ENCODE data around the gene MYT1. TPM values are rescaled to one million over a fixed set of nuclear protein-coding genes. Genes with fewer than 3 reads are reported as not detected.
A peak's percentile ranks its signal among the peaks of the same experiment; 100 is the strongest.

Gene MYT1
- total RNA-seq, 1 donor from 2014 or later, result not detected

DNA sequence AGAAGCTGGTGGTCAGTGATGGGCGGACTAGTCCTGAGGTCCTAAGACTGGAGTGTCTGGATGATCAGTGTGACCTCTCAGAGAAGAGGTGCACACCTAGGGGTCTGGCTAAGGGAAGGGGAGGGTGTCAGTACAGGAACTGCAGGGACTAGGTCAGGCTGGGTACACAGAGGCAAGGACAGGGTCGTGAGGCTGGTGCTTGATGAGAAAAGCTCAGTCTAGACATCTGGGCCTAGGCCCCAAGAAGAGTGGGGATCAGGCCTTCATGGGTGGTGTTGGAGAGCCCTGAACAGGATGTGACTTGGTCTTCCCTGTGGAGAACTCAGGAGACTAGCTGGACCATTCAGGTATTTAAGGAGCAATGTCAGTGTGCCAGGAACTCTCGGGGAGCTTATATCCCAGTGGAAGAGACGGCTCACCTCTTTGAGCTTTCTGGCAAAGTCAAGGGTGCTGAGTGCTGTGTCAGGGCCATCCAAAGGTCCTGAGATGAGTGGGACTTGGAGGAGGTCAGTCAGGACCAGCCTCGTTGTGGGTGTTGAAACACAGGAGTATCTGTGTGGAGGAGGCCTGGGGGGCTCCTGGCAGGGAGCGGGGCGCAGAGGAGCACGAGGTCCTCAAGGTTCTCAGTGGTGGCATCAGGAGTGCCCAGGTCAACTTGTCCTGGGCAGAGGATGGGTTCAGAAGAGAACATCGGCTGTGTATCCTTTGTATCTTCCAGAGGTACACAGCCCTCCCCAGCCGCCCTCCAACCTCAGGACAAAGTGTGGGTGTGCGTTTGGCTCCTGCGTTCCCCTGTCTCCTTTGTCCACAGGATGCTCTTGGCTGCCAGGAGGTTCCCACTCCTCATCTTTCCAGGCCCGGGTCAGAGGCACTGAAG is 13.3 kb upstream of the MYT1 start:
- no peaks in the 10 kb centered on the region for H3K4me1 ChIP-seq
- H3K36me3 ChIP-seq, result no peaks in the 10 kb centered on the region
- no peak for DNase-seq (ENCODE audit: extremely low spot score in 2 of 2)
- intact Hi-C loops (cut with DNase I), result no loop called here
- H3K9me3 ChIP-seq, result no peaks in the 10 kb centered on the region
- H3K27ac ChIP-seq, result no peak overlapping the region
- no peaks in the 10 kb centered on the region for H3K27me3 ChIP-seq
- no peak overlapping the region for H3K4me3 ChIP-seq
- TF ChIP-seq POLR2AphosphoS5 (IDR thresholded peaks at IDR 0.05; ENCODE audit: insufficient read depth in 1 of 2, low read depth in 1 of 2), result no peak
- TF ChIP-seq POLR2A (IDR thresholded peaks at IDR 0.05), result no peak
- TF ChIP-seq, protein P1, sequence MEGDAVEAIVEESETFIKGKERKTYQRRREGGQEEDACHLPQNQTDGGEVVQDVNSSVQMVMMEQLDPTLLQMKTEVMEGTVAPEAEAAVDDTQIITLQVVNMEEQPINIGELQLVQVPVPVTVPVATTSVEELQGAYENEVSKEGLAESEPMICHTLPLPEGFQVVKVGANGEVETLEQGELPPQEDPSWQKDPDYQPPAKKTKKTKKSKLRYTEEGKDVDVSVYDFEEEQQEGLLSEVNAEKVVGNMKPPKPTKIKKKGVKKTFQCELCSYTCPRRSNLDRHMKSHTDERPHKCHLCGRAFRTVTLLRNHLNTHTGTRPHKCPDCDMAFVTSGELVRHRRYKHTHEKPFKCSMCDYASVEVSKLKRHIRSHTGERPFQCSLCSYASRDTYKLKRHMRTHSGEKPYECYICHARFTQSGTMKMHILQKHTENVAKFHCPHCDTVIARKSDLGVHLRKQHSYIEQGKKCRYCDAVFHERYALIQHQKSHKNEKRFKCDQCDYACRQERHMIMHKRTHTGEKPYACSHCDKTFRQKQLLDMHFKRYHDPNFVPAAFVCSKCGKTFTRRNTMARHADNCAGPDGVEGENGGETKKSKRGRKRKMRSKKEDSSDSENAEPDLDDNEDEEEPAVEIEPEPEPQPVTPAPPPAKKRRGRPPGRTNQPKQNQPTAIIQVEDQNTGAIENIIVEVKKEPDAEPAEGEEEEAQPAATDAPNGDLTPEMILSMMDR (IDR thresholded peaks at IDR 0.05), result no peak

DNA sequence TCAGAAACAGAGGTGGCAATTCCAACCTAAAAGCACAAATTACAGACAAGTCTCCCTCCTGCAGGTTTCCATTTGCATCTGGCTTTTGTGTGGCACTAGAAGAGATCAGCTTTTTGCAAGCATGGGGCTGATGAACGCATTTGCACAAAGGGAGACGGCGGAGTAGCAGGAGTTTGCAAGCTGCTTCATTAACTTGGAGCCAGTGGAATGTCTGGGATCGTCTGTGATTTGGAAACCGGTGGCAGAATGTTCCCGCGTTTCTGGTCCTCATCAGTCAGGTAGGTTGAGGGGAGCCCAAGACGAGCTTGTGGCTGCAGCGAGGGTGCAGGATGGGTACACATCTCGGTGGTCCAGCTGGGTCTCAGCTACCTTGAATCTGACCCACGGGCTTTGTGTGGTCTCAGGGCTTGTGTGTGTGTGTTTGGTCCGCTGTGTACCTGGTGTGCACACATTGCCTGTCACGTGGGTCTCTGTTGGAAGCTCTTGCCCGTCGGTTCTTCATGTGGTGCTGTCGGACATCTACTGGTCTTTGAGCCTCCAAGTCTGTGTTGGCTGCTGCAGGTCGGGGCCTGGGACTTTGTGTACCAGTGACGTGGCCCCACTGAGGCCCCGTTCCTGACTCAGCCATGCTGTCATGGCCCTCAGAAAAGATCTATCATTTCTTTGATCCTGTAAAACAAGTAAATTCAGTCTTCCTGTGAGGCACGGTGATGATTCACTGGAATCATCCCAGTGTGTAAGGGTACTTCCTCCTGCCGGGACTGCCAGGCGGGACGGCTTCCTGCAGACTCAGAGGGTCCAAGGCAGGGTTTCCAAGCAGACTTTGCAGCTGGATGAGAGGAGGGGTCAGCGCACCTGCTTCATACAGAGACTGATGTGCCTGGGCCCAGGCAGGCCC is 12.4 kb upstream of the MYT1 start:
- Histone ChIP-seq H3K4me3 (no peak overlapping the region), H3K9me3 (no peaks in the 10 kb centered on the region), H3K4me1 (no peaks in the 10 kb centered on the region), H3K27me3 (no peaks in the 10 kb centered on the region), H3K36me3 (no peaks in the 10 kb centered on the region), H3K27ac (no peak overlapping the region)
- no peak for TF ChIP-seq POLR2A (IDR thresholded peaks at IDR 0.05)
- peak in 1 of 2 donors; percentile 16 for TF ChIP-seq POLR2AphosphoS5 (IDR thresholded peaks at IDR 0.05; ENCODE audit: insufficient read depth in 1 of 2, low read depth in 1 of 2)
- intact Hi-C loops (cut with DNase I), result no loop called here
- no peak for DNase-seq (ENCODE audit: extremely low spot score in 2 of 2)

DNA sequence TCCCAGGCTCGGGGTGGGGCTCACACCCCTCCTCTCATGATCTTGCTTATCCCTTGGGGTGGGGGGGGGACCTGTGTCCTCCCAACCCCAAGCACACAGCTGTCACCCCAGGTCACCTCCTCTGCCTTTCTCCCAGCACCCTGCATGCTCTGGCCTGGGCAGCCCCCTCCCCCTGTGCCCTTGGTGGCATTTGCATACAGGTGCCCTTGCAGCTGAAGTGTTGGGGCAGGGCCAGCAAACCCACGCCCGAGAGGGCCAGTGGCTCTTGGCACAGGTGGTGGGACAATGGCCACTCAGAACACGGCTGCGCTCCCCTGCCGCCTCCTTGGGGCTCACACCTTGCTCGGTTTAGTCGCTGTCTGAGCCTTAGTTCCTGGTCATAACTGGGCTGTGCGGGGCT is 11.3 kb upstream of the MYT1 start:
- TF ChIP-seq POLR2AphosphoS5 (IDR thresholded peaks at IDR 0.05; ENCODE audit: insufficient read depth in 1 of 2, low read depth in 1 of 2) (no peak), POLR2A (IDR thresholded peaks at IDR 0.05) (no peak)
- TF ChIP-seq, protein P1 (IDR thresholded peaks at IDR 0.05), result no peak
- Histone ChIP-seq H3K27ac (no peak overlapping the region), H3K27me3 (no peaks in the 10 kb centered on the region), H3K4me3 (no peak overlapping the region), H3K4me1 (no peaks in the 10 kb centered on the region), H3K36me3 (no peaks in the 10 kb centered on the region), H3K9me3 (no peaks in the 10 kb centered on the region)
- intact Hi-C loops (cut with DNase I), result no loop called here
- DNase-seq (ENCODE audit: extremely low spot score in 2 of 2), result no peak

DNA sequence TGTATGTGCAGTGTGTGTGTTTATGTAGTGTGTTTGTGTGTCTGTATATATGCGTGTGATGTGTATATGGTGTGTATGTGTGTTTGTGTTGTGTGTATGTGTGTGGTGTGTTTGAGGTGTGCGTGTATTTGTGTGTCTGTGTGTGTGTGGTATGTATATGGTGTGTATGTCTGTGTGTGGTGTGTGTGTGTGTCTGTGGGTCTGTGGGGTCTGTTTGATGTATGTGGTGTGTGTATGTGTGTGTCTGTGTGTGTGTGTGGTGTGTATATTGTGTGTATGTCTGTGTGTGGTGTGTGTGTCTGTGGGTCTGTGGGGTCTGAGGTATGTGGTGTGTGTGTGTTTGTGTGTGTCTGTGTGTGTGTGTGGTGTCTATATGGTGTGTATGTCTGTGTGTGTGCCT is 10.8 kb upstream of the MYT1 start:
- Histone ChIP-seq H3K27me3 (no peaks in the 10 kb centered on the region), H3K4me3 (no peak overlapping the region), H3K4me1 (no peaks in the 10 kb centered on the region), H3K27ac (no peak overlapping the region), H3K9me3 (no peaks in the 10 kb centered on the region), H3K36me3 (no peaks in the 10 kb centered on the region)
- DNase-seq (ENCODE audit: extremely low spot score in 2 of 2), result no peak
- intact Hi-C loops (cut with DNase I), result no loop called here
- TF ChIP-seq, protein P1 (IDR thresholded peaks at IDR 0.05), result no peak
- TF ChIP-seq POLR2A (IDR thresholded peaks at IDR 0.05) (no peak), POLR2AphosphoS5 (IDR thresholded peaks at IDR 0.05; ENCODE audit: insufficient read depth in 1 of 2, low read depth in 1 of 2) (no peak)

DNA sequence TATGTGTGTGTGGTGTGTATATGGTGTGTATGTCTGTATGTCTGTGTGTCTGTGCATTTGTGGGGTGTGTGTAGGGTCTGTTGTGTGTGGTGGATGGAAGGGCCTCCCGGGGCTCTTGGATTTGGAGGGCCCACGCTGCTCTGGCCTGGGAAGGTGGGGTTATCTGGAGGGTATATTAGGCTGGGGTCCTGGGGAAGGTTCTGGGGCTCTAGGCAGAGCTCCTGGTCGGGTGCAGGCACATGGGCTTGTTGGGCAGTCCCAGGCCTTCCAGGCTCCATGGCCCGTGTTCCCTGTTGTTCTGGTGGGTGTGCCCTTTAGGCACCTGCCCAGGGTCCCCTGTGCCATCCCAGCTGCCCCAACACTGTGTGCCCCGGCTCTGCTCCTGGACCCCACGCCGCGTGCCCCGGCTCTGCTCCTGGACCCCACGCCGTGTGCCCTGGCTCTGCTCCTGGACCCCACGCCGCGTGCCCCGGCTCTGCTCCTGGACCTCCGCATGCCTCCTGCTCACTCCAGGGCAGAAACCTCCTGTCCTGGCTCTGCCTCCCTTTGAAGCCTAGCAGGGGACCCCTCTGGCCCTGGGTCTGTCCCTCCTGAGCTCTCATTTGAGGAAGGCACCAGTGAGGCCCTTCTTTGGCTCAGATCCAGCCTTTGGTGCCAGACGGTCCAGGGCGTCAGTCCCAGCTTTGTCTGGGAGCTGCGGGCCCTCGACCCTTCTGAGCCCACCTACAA is 10.2 kb upstream of the MYT1 start:
- DNase-seq (ENCODE audit: extremely low spot score in 2 of 2), result no peak

More for the DNA sequence above, 10.2 kb upstream of the MYT1 start:
- H3K4me3 ChIP-seq, result no peak overlapping the region
- no peaks in the 10 kb centered on the region for H3K27me3 ChIP-seq
- H3K36me3 ChIP-seq, result no peaks in the 10 kb centered on the region
- H3K9me3 ChIP-seq, result no peaks in the 10 kb centered on the region
- TF ChIP-seq POLR2A (IDR thresholded peaks at IDR 0.05), result no peak
- no peak for TF ChIP-seq POLR2AphosphoS5 (IDR thresholded peaks at IDR 0.05; ENCODE audit: insufficient read depth in 1 of 2, low read depth in 1 of 2)
- TF ChIP-seq, protein P1 (IDR thresholded peaks at IDR 0.05), result no peak
- intact Hi-C loops (cut with DNase I), result no loop called here
- H3K4me1 ChIP-seq, result no peaks in the 10 kb centered on the region
- no peak overlapping the region for H3K27ac ChIP-seq
